Naive B cell (primary cell): Measurements from ENCODE around the gene ZNF784. TPM values are rescaled to one million over a fixed set of nuclear protein-coding genes. Genes with fewer than 3 reads are reported as not detected.

Experiments
- ATAC-seq, 2 donors: fragments of 150-1000 bp; cut with Tn5 transposase; 2 replicates each; pipeline ENCODE4 v1.10.0; 2021; ENCODE audit warnings: low read depth in 2 of 2, mild to moderate bottlenecking in 2 of 2, moderate library complexity in 2 of 2
- DNase-seq: peaks from one replicate; pipeline ENCODE4 v3.0.0; 2022
- H3K27ac Mint-ChIP-seq, 6 donors: one replicate each; pipeline ENCODE4 v1.8.0; 2020 to 2022; ENCODE audit warnings: mild to moderate bottlenecking in 6 of 6, mixed read lengths in 6 of 6, moderate library complexity in 5 of 6, inconsistent platforms in 2 of 6
- H3K27me3 Mint-ChIP-seq, 3 donors: one replicate each; pipeline ENCODE4 v1.8.0; 2021 to 2022; ENCODE audit warnings: mixed read lengths in 3 of 3, mild to moderate bottlenecking in 1 of 3
- H3K36me3 Mint-ChIP-seq, 2 donors: one replicate each; pipeline ENCODE4 v1.8.0; 2020 to 2022; ENCODE audit warnings: mixed read lengths in 2 of 2, inconsistent platforms in 1 of 2, mild to moderate bottlenecking in 1 of 2
- H3K4me1 Mint-ChIP-seq, 3 donors: one replicate each; pipeline ENCODE4 v1.8.0; 2020 to 2022; ENCODE audit warnings: mixed read lengths in 3 of 3, inconsistent platforms in 1 of 3, mild to moderate bottlenecking in 1 of 3, moderate library complexity in 1 of 3
- H3K4me3 Mint-ChIP-seq, 8 donors: one replicate each; pipeline ENCODE4 v1.8.0; 2020 to 2022; ENCODE audit warnings: mild to moderate bottlenecking in 8 of 8, mixed read lengths in 8 of 8, moderate library complexity in 8 of 8, inconsistent platforms in 2 of 8
- H3K9me3 Mint-ChIP-seq, 7 donors: one replicate each; pipeline ENCODE4 v1.8.0; 2020 to 2022; ENCODE audit warnings: mixed read lengths in 7 of 7, mild to moderate bottlenecking in 5 of 7, inconsistent platforms in 2 of 7, moderate library complexity in 1 of 7
- polyA plus RNA-seq, 6 donors: library from polyadenylated mRNA; unstranded; fragments of 300-500 nt; fragmentation: Illumina TruSeq; gene quantifications; one replicate each; pipeline ENCODE4 v1.2.3, GENCODE V29; 2021; ENCODE audit warnings: low read depth in 6 of 6

ZNF784 gene
- polyA plus RNA-seq, 6 donors from 2014 or later, result 0.95 to 3.5 (median 2.7) TPM; not detected in 1

DNA sequence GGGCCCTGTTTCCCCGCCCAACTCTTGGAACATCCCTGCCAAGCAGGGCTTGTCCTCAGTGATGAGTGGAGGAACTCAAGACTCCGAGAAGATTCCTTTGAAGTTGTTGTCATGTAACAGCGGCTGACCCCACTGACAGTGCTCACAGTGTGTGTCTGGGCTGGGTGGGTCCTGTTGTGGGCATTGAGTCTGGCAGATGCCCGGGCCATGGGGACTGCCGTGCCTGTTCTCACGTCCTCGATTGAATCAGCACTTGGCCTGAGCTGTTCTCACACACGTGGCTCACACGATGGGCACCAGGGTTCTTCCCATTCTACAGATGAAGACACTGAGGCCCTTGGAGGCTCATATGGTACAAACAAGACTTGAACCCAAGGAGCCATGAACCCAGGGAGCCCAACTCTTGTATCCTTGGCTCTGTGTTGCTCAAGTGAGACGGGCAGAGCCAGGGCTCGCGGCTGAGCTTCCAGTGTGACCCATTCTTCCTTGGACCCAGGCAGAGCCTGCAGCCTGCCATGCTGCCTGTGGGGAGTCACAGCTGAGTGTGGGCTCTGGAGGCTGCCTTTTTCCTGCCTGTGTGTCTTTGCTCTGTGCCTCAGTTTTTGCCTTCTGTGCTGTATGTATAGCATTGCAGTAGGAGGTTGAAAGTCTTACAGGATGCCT, 42.1 kb upstream of the ZNF784 start:
- Mint-ChIP-seq H3K4me3 (no peak overlapping the region), H3K27ac (peak overlapping the region in 2 of 6 donors; percentile 32 to 49), H3K9me3 (no peaks in the 10 kb centered on the region), H3K4me1 (peaks cover 30 to 54% (median 35%) of the 10 kb centered on the region in 3 donors), H3K36me3 (peaks cover 7 to 29% of the 10 kb centered on the region in 2 donors), H3K27me3 (no peaks in the 10 kb centered on the region)
- ATAC-seq (no peak), DNase-seq (no peak)

DNA sequence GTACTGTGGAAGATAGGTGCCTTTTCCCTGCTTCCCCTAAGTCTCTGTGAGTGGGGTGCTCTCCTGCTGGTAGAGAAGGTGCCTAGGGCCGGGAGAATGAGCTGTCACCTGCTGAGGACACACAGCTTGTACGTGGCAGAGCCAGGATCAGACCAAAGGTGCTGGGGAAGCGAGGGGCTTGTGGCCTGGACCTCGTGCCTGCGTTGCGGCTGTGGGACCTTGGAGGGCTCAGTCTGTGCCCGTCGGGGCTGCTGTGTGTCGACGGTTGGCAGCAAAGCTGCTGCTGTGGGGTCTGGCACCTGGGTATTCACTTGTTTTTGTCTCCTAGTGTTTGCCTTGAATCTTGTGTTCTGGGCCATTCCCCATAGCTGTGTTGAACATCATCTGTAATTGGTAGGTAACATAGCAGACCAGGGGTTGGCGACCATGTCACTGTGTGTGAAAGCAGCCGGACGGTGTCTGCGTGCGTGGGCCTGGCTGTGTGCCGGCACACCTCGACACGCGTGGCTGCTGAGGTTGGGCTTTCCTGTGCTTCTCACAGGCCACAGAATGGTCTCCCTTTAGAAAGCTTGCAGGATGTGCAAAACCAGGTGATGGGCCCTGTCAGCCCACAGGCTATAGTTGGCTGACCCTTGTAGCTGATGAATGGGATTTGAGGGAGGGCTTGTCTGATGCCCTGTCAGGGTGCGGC, 39.6 kb upstream of the ZNF784 start:
- H3K4me3 Mint-ChIP-seq, result no peak overlapping the region
- ATAC-seq (no peak), DNase-seq (no peak)
- H3K4me1 Mint-ChIP-seq, result peaks cover 30 to 53% (median 38%) of the 10 kb centered on the region in 3 donors
- H3K36me3 Mint-ChIP-seq, result peaks cover 7 to 38% of the 10 kb centered on the region in 2 donors
- H3K27me3 Mint-ChIP-seq, result no peaks in the 10 kb centered on the region
- H3K27ac Mint-ChIP-seq, result no peak overlapping the region
- no peaks in the 10 kb centered on the region for H3K9me3 Mint-ChIP-seq

DNA sequence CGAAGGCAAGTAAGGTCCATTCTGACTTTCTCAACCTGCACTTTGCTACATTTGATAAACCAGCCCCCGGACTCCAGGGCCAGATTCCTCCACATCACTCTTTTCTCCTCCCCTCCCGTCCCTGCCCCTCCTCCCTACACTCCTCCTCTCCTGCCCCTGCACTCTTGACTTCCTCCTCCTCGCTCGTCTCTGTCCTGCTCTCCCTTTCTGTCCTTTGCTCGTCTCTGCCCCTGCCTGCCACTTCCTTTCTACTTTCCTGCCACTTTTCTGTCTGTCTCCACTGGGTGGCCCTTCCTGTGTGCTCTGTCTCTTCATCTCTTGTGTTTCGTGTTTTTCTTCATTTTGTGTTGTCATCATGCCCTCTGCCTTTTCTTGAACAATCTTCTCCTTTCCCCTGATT, 37.5 kb upstream of the ZNF784 start:
- Mint-ChIP-seq H3K36me3 (peaks cover 7 to 38% of the 10 kb centered on the region in 2 donors), H3K27me3 (no peaks in the 10 kb centered on the region), H3K4me1 (peaks cover 42 to 59% (median 47%) of the 10 kb centered on the region in 3 donors), H3K4me3 (peak overlapping the region in 2 of 8 donors; percentile 62 to 70), H3K9me3 (no peaks in the 10 kb centered on the region), H3K27ac (peak overlapping the region in 1 of 6 donors; percentile 84)
- DNase-seq (no peak), ATAC-seq (no peak)

DNA sequence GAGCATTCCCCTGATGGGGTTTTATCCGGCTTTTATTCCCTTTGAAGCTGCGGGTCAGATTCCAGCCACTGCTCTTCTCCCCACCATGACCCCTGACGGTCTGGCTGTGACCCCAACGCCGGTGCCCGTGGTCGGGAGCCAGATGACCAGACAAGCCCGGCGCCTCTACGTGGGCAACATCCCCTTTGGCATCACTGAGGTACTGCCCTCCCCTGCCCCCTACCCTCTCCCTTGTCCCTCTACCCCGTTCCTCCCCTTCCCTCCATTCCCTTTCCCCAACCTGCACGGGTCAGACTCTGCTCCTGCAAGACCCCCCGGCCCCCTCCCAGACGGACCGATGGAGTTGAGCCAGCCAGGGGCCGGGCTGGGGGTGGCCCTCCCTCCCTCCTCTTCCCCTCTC, 36.6 kb upstream of the ZNF784 start:
- H3K4me3 Mint-ChIP-seq, result no peak overlapping the region

DNA sequence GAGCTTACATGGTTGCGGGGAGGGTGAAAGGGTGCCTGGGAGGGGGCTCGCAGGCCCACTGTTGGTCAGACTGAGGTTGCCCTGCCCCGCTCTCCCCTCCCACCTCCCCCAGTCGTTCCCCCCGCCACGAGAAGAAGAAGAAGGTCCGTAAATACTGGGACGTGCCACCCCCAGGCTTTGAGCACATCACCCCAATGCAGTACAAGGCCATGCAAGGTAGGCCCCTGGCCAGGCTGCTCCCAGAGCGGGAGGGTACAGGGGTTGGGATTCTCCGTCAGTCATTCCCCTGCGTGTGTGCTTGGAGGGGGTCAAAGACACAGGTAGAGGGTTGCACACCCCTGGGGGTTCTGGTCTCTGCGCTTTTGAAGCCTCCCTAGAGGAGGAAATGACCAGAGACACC, 36.0 kb upstream of the ZNF784 start:
- no peak overlapping the region for H3K4me3 Mint-ChIP-seq
- no peaks in the 10 kb centered on the region for H3K27me3 Mint-ChIP-seq
- peak overlapping the region in 2 of 6 donors; percentile 41 to 84 for H3K27ac Mint-ChIP-seq
- ATAC-seq (no peak), DNase-seq (no peak)
- no peaks in the 10 kb centered on the region for H3K9me3 Mint-ChIP-seq
- H3K4me1 Mint-ChIP-seq, result peaks cover 56 to 62% (median 57%) of the 10 kb centered on the region in 3 donors
- peaks cover 7 to 38% of the 10 kb centered on the region in 2 donors for H3K36me3 Mint-ChIP-seq

More for the DNA sequence above, 36.6 kb upstream of the ZNF784 start:
- ATAC-seq, result no peak
- Mint-ChIP-seq H3K27me3 (no peaks in the 10 kb centered on the region), H3K4me1 (peaks cover 51 to 61% (median 51%) of the 10 kb centered on the region in 3 donors), H3K9me3 (no peaks in the 10 kb centered on the region), H3K27ac (peak overlapping the region in 3 of 6 donors; percentile 7 to 84 (median 53)), H3K36me3 (peaks cover 7 to 38% of the 10 kb centered on the region in 2 donors)
- DNase-seq, result no peak

DNA sequence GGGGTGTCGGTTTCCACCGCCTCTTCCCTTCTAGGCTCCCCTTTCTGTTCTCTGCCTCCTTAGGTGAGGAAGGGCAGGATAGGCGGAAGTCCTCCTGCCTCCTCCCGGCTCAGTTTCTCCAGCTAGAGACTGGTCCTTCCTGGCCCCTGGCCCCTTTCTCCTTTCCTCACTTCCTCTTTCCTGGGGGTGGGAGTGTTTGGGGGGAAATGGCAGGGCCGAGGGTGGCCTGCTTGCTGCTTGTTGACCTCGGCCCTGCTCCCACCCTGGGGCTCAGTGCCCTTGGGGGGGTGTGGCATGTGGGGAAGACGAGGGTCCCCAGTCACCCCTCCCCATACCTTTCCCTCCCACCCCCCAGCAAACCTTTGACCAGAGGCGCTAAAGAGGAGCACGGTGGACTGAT, 35.5 kb upstream of the ZNF784 start:
- DNase-seq (no peak), ATAC-seq (no peak)
- H3K4me3 Mint-ChIP-seq, result peak overlapping the region in 7 of 8 donors; percentile 19 to 80 (median 67)
- peak overlapping the region in 2 of 6 donors; percentile 74 to 84 for H3K27ac Mint-ChIP-seq
- no peaks in the 10 kb centered on the region for H3K9me3 Mint-ChIP-seq
- peaks cover 7 to 38% of the 10 kb centered on the region in 2 donors for H3K36me3 Mint-ChIP-seq
- H3K27me3 Mint-ChIP-seq, result no peaks in the 10 kb centered on the region
- peaks cover 57 to 62% (median 57%) of the 10 kb centered on the region in 3 donors for H3K4me1 Mint-ChIP-seq

DNA sequence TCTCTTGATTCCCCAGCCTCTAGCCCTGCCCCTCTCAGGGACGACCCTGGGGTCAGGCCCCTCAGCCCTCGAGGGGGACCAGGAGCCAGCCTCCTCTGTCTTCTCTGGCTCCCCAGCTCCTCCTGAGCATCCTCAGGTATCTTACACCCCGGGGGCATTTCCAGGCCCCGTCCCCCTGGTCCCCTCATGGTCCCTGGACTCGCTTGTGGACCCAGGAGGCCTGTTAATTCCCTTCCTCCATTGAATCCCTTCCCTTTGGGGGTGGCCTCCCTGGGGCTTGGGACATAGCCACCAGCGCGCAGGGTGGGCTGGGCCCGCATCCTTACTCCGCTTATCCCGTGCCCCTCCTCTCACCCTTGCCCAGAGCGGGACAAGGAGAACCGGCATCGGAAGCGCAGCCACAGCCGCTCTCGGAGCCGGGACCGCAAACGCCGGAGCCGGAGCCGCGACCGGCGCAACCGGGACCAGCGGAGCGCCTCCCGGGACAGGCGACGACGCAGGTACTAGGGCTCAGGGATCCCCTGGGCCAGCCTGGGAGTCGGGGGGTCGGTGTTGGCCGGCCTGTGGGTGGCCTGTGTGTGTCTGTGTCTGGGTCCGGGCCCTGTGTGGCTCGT, 34.6 kb upstream of the ZNF784 start:
- no peaks in the 10 kb centered on the region for H3K9me3 Mint-ChIP-seq
- peak overlapping the region in 2 of 6 donors; percentile 14 to 84 for H3K27ac Mint-ChIP-seq
- peaks cover 7 to 33% of the 10 kb centered on the region in 2 donors for H3K36me3 Mint-ChIP-seq
- no peak for DNase-seq
- H3K4me1 Mint-ChIP-seq, result peaks cover 52 to 62% (median 57%) of the 10 kb centered on the region in 3 donors
- H3K27me3 Mint-ChIP-seq, result no peaks in the 10 kb centered on the region
- H3K4me3 Mint-ChIP-seq, result peak overlapping the region in 4 of 8 donors; percentile 63 to 74 (median 68)
- no peak for ATAC-seq

DNA sequence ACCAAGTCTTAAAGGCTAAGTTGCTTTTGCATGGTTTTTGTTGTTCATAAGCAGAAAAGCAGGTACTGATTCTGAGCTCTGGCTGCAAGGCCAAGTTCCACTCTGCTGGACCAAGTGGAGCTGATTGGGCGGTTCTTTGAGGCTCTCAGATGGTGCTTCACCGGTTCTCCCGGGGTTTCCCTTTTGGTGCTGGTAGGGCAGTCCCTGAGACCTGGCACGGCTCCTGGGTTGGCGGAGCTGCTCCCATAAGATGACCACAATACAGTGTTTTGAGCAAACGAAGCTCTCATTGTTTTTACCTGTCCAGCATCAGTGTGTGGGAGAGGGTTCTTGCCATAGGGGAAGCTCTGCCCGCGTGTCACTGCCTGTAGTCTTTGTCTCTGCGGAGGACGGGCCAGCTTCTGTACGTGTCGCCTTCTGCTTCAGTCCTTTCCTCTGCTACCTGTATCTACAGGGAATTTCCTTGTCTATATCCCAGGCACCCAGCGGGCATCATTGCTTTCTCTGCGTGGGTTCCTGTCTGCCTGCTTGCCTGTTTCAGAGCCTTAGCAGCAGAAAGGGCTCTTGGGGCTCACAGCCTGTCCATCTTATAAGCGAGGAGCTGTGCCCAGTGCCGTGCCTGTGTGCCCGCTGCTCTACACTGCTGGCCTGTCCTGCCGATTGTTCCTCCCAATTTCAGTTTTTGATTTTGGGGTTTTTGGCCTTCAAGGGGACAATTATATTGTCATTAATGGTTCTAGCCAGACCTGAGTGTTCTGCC, 32.8 kb upstream of the ZNF784 start:
- Mint-ChIP-seq H3K36me3 (peaks cover 0 to 16% of the 10 kb centered on the region in 2 donors), H3K27ac (peak overlapping the region in 5 of 6 donors; percentile 67 to 96 (median 87)), H3K27me3 (no peaks in the 10 kb centered on the region), H3K4me3 (peak overlapping the region; percentile 42 to 99 (median 94)), H3K9me3 (no peaks in the 10 kb centered on the region), H3K4me1 (peaks cover 43 to 56% (median 48%) of the 10 kb centered on the region in 3 donors)
- DNase-seq (no peak), ATAC-seq (no peak)

DNA sequence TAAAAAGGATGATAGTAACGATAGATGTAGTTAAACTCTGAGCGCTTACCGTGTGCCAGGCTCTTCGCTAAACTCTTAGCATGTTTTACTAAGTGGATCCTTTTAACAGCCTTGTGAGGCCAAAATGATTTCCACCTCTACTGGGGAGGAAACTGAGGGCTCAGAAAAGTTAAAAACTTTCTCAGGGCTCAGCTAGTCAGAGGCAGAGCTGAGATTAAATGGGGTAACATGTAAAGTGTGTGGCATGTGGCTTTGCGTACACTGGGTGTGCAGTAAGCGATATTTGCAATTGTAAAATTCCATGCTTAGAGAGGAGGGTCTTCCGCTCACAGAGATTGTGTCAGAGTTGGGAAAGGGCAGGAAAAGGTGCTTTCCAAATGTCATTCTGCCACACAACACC, 32.2 kb upstream of the ZNF784 start:
- Mint-ChIP-seq H3K36me3 (peaks cover 0 to 9% of the 10 kb centered on the region in 2 donors), H3K9me3 (no peaks in the 10 kb centered on the region), H3K27me3 (no peaks in the 10 kb centered on the region), H3K4me1 (peaks cover 40 to 53% (median 48%) of the 10 kb centered on the region in 3 donors), H3K4me3 (peak overlapping the region; percentile 91 to 99 (median 96)), H3K27ac (peak overlapping the region in 4 of 6 donors; percentile 67 to 99 (median 98))
- no peak for DNase-seq
- no peak for ATAC-seq

DNA sequence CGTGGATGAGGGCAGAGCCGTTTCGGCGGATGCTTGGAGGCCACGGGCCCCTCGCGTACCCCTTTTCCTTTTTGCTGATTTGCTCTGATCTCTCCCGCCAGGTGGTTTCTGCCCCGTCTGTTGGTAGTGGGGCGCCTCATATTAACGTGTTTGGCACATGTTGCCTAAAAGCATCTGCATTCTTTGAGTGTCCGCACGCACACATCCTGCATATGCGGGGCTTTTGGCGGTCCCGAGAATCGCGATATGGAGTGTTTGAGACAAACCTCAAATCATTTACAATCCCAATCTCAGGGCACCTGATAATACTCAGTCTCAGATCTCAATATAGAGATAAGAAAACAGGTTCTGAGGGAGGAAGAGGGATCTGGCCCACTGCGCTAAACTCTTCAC, 31.3 kb upstream of the ZNF784 start:
- ATAC-seq (no peak), DNase-seq (no peak)
- peak overlapping the region; percentile 96 to 99 (median 98) for H3K27ac Mint-ChIP-seq
- H3K4me3 Mint-ChIP-seq, result peak overlapping the region; percentile 91 to 99 (median 96)
- H3K9me3 Mint-ChIP-seq, result no peaks in the 10 kb centered on the region
- H3K27me3 Mint-ChIP-seq, result no peaks in the 10 kb centered on the region
- H3K36me3 Mint-ChIP-seq, result peaks cover 0 to 13% of the 10 kb centered on the region in 2 donors
- H3K4me1 Mint-ChIP-seq, result peaks cover 43 to 54% (median 54%) of the 10 kb centered on the region in 3 donors

DNA sequence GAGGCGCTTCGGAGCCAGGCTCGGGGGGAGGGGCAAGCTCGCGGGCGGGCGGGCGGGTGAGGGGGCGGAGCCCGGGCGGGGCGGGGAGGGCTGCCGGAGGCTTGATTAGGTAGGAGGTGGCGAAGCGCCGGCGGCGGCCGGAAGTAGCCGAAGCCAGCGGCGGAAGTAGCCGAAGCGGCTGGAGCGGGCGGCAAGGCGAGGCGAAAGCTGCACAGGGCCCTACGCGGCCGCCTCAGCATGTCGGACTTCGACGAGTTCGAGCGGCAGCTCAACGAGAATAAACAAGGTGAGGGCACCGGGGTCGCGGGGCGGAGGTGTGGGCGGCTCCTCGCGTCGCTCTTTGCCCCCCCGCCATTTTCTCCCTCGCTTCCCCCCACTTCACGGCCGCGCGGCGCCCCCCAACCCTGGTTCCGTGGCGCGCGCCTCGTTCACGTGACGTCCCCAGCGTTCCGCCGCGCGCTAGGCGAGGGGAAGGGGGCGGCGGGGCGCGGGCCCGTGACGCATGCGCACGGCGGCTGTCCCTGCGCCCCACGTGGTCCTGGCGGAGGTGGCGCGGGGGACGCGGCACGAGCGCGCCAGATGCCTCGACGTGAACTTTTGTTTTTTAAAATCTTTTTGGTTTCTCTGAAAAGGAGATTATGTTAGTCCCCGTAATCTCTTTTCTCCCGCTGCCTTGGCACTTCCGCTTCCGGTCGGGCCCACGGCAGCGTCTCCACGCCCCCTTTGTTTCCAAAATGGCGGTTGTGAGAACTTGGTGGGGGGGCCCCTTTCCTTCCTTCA, 30.7 kb upstream of the ZNF784 start, which contains the start of gene U2AF2:
TSS of gene U2AF2 (plus strand) at position 168 of the 780 bp plus-strand sequence. CDS start at position 238, 70 bp downstream.
- DNase-seq, result peak; percentile 92
- H3K4me1 Mint-ChIP-seq, result peaks cover 43 to 56% (median 54%) of the 10 kb centered on the region in 3 donors
- H3K4me3 Mint-ChIP-seq, result peak within 1 kb of the TSS; percentile 91 to 99 (median 96)
- no peaks in the 10 kb centered on the region for H3K9me3 Mint-ChIP-seq
- ATAC-seq, result peak; percentile 43 to 49
- peak within 1 kb of the TSS; percentile 96 to 99 (median 99) for H3K27ac Mint-ChIP-seq
- no peaks in the 10 kb centered on the region for H3K27me3 Mint-ChIP-seq
- H3K36me3 Mint-ChIP-seq, result peaks cover 0 to 13% of the 10 kb centered on the region in 2 donors

DNA sequence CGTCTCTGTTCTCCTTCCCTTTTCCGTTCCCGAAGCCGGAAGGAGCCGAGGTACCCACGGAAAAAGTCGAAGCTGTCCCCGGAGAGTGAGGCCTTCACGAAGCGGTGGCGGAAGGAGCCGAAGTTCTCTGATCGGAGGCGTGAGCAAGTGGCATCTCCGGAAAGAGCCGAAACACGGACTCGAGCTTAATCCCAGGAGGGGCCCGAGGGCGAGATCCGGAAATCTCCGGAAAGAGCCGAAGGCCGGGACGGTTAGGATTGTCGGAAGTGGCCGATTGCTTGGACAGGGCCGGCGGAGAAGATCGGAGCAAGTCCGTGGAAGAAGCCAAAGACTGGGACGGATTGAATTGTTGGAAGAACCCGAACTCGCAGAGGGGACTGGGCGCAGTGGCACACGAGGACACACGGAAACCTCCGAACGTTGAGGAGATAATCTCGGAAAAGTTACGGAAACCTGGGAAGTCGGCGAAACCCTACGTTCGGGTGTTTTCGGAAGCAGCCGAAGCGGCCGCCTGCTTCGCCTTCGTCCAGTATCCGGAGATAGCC, 30.0 kb upstream of the ZNF784 start:
- Mint-ChIP-seq H3K4me3 (peak overlapping the region; percentile 91 to 99 (median 96)), H3K27ac (peak overlapping the region; percentile 96 to 99 (median 99)), H3K9me3 (no peaks in the 10 kb centered on the region), H3K36me3 (peaks cover 0 to 8% of the 10 kb centered on the region in 2 donors), H3K4me1 (peaks cover 43 to 56% (median 54%) of the 10 kb centered on the region in 3 donors), H3K27me3 (no peaks in the 10 kb centered on the region)
- ATAC-seq (peak; percentile 68 to 70), DNase-seq (peak; percentile 99)
